GM12872 (cell line): ENCODE measurements around the gene AOAH.

Source experiments
- TF ChIP-seq, protein P1 (sequence below): IDR thresholded peaks from 3 replicates; pipeline ENCODE4 v1.5.1; 2011; ENCODE audit warnings: low read depth, mild to moderate bottlenecking, low read length, moderate library complexity; ENCODE audit not compliant: insufficient read depth

Gene AOAH

DNA sequence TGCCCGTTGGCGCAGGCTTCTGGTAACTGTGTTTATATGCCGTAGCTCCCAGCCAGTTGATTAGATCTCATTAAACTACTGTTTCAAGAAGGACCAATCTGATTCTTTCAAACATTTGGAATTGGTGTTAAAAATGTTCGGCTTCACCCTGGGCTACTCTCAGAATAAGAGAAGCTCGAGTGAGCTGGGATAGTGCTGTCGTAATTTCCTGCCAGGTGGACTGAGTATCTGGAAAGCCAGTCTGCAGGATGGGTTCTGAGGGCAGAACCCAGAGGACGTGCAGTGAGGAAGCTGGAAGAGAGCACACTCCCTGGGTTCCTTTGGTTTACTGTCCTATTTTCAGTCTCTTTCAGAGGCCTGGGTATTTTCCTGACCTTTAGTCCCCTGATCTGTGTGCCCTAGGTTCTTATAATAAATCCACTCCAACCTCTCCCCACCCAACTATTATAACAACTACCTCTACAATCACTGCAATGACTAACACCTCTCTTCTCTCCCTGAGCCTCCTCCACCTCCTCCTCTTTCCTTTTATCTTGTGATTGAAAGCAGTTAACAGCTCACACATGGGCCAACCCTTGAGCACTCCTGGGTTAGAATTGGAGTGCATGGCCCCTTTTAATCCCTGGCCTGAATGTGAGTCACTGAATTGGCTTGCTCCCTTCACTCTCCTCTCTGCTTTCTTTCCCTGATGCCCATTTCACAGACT lies 63.0 kb downstream of the AOAH start:
- TF ChIP-seq, protein P1, sequence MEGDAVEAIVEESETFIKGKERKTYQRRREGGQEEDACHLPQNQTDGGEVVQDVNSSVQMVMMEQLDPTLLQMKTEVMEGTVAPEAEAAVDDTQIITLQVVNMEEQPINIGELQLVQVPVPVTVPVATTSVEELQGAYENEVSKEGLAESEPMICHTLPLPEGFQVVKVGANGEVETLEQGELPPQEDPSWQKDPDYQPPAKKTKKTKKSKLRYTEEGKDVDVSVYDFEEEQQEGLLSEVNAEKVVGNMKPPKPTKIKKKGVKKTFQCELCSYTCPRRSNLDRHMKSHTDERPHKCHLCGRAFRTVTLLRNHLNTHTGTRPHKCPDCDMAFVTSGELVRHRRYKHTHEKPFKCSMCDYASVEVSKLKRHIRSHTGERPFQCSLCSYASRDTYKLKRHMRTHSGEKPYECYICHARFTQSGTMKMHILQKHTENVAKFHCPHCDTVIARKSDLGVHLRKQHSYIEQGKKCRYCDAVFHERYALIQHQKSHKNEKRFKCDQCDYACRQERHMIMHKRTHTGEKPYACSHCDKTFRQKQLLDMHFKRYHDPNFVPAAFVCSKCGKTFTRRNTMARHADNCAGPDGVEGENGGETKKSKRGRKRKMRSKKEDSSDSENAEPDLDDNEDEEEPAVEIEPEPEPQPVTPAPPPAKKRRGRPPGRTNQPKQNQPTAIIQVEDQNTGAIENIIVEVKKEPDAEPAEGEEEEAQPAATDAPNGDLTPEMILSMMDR: no peak

DNA sequence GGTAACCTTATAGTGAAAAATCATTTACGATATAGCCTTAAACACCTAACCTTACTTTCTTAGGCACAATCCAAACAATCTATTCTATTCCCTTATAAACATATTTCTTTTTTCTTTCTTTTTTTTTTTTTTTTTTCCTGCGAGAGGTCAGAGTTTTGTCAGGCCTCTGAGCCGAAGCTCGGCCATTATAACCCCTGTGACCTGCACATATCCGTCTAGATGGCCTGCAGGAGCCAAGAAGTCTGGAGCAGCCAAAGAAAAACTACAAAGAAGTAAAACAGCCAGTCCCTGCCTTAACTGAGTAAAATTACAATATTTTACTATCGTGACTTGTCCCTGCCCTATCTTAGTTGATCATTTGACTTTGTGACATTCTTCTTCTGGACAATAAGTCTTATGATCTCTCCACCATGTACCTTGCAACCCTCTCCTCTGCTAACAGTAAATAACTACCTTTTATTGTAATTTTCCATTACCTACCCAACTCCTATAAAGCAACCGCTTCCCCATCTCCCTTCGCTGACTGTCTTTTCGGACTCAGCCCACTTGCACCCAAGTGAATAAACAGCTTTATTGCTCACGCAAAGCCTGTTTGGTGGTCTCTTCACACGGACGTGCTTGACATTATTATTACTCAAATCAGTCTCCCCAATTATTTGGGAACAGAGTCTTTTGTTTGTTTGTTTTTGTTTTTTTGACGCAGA lies 64.5 kb downstream of the AOAH start:
- TF ChIP-seq, protein P1: no peak

DNA sequence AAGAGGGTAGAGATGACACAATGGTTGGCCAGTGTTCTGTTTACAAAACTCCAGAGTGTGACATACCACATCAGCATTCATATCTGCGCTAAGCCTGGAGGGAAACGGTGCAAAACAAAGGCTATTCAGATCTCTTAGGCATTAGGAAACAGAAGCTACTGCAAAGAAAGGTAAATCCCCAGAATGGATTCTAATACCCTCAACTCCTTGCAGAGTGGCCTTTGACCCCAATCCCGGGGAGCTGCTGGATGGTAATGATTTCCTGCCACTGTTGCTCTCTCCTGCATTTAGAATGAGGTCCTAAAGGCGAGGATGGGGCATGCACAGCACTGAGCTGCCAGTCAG lies 65.2 kb downstream of the AOAH start:
- TF ChIP-seq, protein P1: no peak

DNA sequence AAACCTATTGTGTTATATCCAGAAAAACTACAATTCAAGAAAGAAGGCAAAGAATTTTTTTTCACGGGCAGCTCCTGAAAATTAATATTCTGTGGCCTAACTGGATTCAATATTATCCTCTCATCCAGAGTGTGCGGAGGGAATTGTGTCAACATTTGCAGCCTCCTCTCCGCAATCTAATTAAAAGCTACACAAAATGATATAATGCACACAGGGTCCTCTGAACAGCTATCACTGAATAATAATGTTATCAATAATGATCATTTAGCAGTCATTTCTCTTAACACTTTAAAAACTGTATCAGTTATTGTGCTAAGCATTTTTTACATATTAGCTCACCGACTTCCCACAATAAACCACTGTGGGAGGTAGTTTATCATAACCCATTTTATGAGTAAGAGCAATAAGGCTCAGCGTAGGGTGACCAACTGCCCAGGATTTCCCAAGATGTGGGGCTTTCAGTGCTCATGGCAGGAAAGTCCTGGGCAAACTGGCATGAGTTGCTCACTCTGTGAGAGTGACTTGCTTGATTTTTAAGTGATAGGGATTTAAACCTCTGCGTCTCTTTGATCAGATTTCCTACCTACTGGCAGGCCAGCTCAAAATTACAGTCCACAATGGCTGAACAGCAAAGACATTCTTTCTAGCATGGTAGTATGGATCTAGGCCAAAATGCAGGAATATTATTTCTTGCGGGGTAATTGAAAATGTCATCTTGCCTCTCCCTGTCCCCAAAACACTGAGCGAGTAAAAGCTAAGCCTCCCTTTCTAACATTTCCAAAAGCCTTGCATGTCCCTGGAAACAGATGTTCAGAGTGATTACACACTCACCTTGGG lies 65.7 kb downstream of the AOAH start:
- TF ChIP-seq, protein P1: no peak

DNA sequence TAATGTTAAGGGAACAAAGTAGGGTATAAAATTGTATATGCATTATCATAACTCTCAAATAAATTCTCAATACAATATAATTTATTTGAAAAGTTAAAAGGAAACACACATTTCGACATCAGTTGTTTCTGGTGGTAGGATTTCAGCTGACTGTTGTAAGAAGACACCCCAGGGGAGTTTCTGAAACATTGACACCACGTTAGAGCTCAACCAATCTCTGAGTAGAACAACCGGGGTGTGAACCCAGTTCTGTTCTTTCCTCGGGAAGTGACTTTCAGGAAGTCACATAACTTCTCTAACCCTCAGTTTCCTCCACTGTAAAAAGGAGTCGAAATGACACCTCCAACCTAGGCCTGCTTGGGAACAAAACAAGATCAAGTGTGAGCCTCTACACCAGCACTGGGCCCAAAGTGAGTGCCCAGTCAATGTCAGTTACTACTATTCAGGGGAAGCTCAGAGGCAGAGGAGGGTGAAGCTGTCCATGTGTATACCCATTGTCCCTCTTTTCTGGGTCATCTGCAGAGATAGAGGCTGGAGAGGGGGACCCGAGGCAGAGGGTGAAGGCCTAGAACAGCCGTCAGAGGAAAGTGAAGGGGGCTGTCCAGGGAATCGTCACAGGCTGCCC lies 67.1 kb downstream of the AOAH start:
- TF ChIP-seq, protein P1: no peak

DNA sequence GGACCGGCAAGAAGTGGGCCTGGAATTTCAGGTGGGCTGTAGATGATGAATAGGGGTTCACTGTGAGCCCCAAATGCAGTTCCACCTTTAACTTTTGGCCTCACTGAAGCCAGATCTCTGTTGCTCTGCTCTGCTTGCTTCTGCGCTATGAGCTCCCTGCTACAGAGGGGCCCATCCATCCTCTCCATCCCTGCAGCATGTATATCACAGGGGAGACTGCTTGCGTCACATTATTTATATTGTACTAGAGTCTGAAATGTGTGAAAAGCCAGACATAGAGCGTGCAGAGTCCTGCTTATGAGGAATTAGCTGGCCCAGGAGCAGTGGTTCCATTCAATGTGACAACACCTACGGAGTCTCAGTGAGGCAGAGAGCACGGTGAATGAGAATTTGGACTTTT lies 69.9 kb downstream of the AOAH start:
- TF ChIP-seq, protein P1: no peak
